ENCODE data around the gene TMEM209.

- TF ChIP-seq CTCF (conservative IDR thresholded peaks at IDR 0.05; ENCODE audit: low read depth, low read length) = no peak
- no peak for TF ChIP-seq EZH2 (IDR thresholded peaks at IDR 0.05; ENCODE audit: borderline replicate concordance, low read depth, low read length, poor library complexity, severe bottlenecking)
Measured at GRCh38 chr7:130179631-130180030, 25.6 kb downstream of the TMEM209 start.
